ENCODE data around the gene SLITRK3. TPM values are rescaled to one million over a fixed set of nuclear protein-coding genes. Genes with fewer than 3 reads are reported as not detected.
"Not testable (repeated sequence)": the region's sequence is repeated elsewhere in the genome, so short reads cannot be mapped to it uniquely, and the experiment has no call there.

SLITRK3 gene
- total RNA-seq, 2 experiments from 2014 or later: not detected

- H3K9me2 ChIP-seq (ENCODE audit: insufficient read depth, low read length): no peaks in the 10 kb centered on the region
- CTCF ChIA-PET (ENCODE audit: unreplicated experiment): no interaction called here
- H4K20me1 ChIP-seq (ENCODE audit: insufficient read depth, low read length): no peaks in the 10 kb centered on the region
- H3K9me3 ChIP-seq (ENCODE audit: low read length): no peaks in the 10 kb centered on the region
- H3K4me3 ChIP-seq (ENCODE audit: low read depth, low read length, poor library complexity, severe bottlenecking): no peak overlapping the region
- H2AFZ ChIP-seq (ENCODE audit: low read length): no peak overlapping the region
- H3K79me2 ChIP-seq (ENCODE audit: insufficient read depth, low read depth, low read length): no peaks in the 10 kb centered on the region
- POLR2A ChIA-PET: interaction anchor here (0.6 to 1.0 kb wide), 2 partner anchors 40 to 1385 kb away, joined by 3 read pairs; no protein-coding TSS in a partner anchor
- H3K27ac ChIP-seq (ENCODE audit: low read depth, low read length, poor library complexity, severe bottlenecking): no peak overlapping the region
- no TSS peak for BruUV-seq (replicated peaks)
- TF ChIP-seq, protein P1, sequence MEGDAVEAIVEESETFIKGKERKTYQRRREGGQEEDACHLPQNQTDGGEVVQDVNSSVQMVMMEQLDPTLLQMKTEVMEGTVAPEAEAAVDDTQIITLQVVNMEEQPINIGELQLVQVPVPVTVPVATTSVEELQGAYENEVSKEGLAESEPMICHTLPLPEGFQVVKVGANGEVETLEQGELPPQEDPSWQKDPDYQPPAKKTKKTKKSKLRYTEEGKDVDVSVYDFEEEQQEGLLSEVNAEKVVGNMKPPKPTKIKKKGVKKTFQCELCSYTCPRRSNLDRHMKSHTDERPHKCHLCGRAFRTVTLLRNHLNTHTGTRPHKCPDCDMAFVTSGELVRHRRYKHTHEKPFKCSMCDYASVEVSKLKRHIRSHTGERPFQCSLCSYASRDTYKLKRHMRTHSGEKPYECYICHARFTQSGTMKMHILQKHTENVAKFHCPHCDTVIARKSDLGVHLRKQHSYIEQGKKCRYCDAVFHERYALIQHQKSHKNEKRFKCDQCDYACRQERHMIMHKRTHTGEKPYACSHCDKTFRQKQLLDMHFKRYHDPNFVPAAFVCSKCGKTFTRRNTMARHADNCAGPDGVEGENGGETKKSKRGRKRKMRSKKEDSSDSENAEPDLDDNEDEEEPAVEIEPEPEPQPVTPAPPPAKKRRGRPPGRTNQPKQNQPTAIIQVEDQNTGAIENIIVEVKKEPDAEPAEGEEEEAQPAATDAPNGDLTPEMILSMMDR (conservative IDR thresholded peaks at IDR 0.05; ENCODE audit: low read length): no peak
- no peak for TF ChIP-seq EZH2phosphoT487 (IDR thresholded peaks at IDR 0.05; ENCODE audit: borderline replicate concordance, low read depth, low read length)
- H3K4me1 ChIP-seq (ENCODE audit: insufficient read depth, low read length, poor library complexity, severe bottlenecking): no peaks in the 10 kb centered on the region
- no peaks in the 10 kb centered on the region for H3K36me3 ChIP-seq (ENCODE audit: insufficient read depth, low read length)
- intact Hi-C loops (cut with micrococcal nuclease; ENCODE audit: unreplicated experiment): no loop called here
- DNase-seq (ENCODE audit: low spot score): no peak
- H3K4me2 ChIP-seq (ENCODE audit: low read length): no peak overlapping the region
Observed at GRCh38 chr3:165144271-165144670, 51.9 kb downstream of the SLITRK3 start.

- CTCF ChIA-PET (ENCODE audit: unreplicated experiment); BruUV-seq (replicated peaks); H3K9me2 ChIP-seq (ENCODE audit: insufficient read depth, low read length); H3K79me2 ChIP-seq (ENCODE audit: insufficient read depth, low read depth, low read length); H3K4me2 ChIP-seq (ENCODE audit: low read length); H3K36me3 ChIP-seq (ENCODE audit: insufficient read depth, low read length); H3K9me3 ChIP-seq (ENCODE audit: low read length); POLR2A ChIA-PET; H3K4me3 ChIP-seq (ENCODE audit: low read depth, low read length, poor library complexity, severe bottlenecking); DNase-seq (ENCODE audit: low spot score); H3K4me1 ChIP-seq (ENCODE audit: insufficient read depth, low read length, poor library complexity, severe bottlenecking); intact Hi-C loops (cut with micrococcal nuclease; ENCODE audit: unreplicated experiment); H4K20me1 ChIP-seq (ENCODE audit: insufficient read depth, low read length); H2AFZ ChIP-seq (ENCODE audit: low read length); H3K27ac ChIP-seq (ENCODE audit: low read depth, low read length, poor library complexity, severe bottlenecking): not testable (repeated sequence)
Observed at GRCh38 chr3:165139918-165140317, 56.3 kb downstream of the SLITRK3 start.

Other genes starting within 250 kb of the SLITRK3 start
- gene SI, start 117.9 kb downstream of the SLITRK3 start, total RNA-seq (2014; rRNA removed; shearing (Covaris generic)): not detected in 2 replicates
- gene SI, start 117.9 kb downstream of the SLITRK3 start, total RNA-seq (2022): not detected in 2 replicates